ENCODE data around the gene C15orf61.

Gene C15orf61

GRCh38 chr15:67559576-67559975 lies 38.6 kb downstream of the C15orf61 start:
- H3K4me3 ChIP-seq (replicated peaks; ENCODE audit: low read depth, low read length) = no peak overlapping the region
- no peak for DNase-seq (ENCODE audit: extremely low read depth, insufficient read length)
- no peaks in the 10 kb centered on the region for H3K27me3 ChIP-seq (replicated peaks; ENCODE audit: control insufficient read depth, insufficient read depth, low read length)
- TF ChIP-seq, protein P1, sequence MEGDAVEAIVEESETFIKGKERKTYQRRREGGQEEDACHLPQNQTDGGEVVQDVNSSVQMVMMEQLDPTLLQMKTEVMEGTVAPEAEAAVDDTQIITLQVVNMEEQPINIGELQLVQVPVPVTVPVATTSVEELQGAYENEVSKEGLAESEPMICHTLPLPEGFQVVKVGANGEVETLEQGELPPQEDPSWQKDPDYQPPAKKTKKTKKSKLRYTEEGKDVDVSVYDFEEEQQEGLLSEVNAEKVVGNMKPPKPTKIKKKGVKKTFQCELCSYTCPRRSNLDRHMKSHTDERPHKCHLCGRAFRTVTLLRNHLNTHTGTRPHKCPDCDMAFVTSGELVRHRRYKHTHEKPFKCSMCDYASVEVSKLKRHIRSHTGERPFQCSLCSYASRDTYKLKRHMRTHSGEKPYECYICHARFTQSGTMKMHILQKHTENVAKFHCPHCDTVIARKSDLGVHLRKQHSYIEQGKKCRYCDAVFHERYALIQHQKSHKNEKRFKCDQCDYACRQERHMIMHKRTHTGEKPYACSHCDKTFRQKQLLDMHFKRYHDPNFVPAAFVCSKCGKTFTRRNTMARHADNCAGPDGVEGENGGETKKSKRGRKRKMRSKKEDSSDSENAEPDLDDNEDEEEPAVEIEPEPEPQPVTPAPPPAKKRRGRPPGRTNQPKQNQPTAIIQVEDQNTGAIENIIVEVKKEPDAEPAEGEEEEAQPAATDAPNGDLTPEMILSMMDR (IDR thresholded peaks at IDR 0.05; ENCODE audit: insufficient read depth, low read length, poor library complexity, severe bottlenecking) = no peak
- H3K36me3 ChIP-seq (ENCODE audit: control insufficient read depth, insufficient read depth, low read length) = peaks cover 5% of the 10 kb centered on the region

DNA sequence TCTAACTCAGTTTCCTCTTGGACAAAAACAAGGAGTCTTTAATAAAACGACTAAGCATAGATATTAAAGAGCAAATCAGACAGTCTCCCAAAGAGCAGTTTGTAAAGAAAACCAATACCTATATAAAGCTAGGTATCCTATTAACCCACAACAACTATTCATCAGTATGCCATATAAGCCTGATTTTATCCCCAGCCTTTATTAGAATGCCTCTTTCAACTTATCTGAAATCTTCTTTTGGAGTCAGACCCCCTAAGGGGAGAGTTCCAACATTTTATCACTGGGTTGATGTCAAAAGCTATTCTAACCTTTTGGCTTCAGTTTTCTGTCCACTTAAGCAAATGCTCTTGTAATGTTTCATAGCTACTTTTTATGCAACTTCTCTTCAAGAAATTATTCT lies 39.4 kb downstream of the C15orf61 start:
- no peaks in the 10 kb centered on the region for H3K27me3 ChIP-seq (replicated peaks; ENCODE audit: control insufficient read depth, insufficient read depth, low read length)
- TF ChIP-seq, protein P1 (IDR thresholded peaks at IDR 0.05; ENCODE audit: insufficient read depth, low read length, poor library complexity, severe bottlenecking) = no peak
- peaks cover 3% of the 10 kb centered on the region for H3K36me3 ChIP-seq (ENCODE audit: control insufficient read depth, insufficient read depth, low read length)
- H3K4me3 ChIP-seq (replicated peaks; ENCODE audit: low read depth, low read length) = no peak overlapping the region
- DNase-seq (ENCODE audit: extremely low read depth, insufficient read length) = no peak

- Histone ChIP-seq H3K27me3 (replicated peaks; ENCODE audit: control insufficient read depth, insufficient read depth, low read length) (no peaks in the 10 kb centered on the region), H3K36me3 (ENCODE audit: control insufficient read depth, insufficient read depth, low read length) (peaks cover 3% of the 10 kb centered on the region), H3K4me3 (replicated peaks; ENCODE audit: low read depth, low read length) (no peak overlapping the region)
- DNase-seq (ENCODE audit: extremely low read depth, insufficient read length) = no peak
- TF ChIP-seq, protein P1 (IDR thresholded peaks at IDR 0.05; ENCODE audit: insufficient read depth, low read length, poor library complexity, severe bottlenecking) = no peak
Measured at GRCh38 chr15:67563092-67563491, 42.2 kb downstream of the C15orf61 start.

- DNase-seq (ENCODE audit: extremely low read depth, insufficient read length) = peak; percentile 67
- Histone ChIP-seq H3K4me3 (replicated peaks; ENCODE audit: low read depth, low read length) (peak overlapping the region; percentile 11), H3K36me3 (ENCODE audit: control insufficient read depth, insufficient read depth, low read length) (no peaks in the 10 kb centered on the region), H3K27me3 (replicated peaks; ENCODE audit: control insufficient read depth, insufficient read depth, low read length) (no peaks in the 10 kb centered on the region)
- TF ChIP-seq, protein P1 (IDR thresholded peaks at IDR 0.05; ENCODE audit: insufficient read depth, low read length, poor library complexity, severe bottlenecking) = no peak
Measured at GRCh38 chr15:67564021-67564967, 43.4 kb downstream of the C15orf61 start.

- DNase-seq (ENCODE audit: extremely low read depth, insufficient read length) = no peak
- TF ChIP-seq, protein P1 (IDR thresholded peaks at IDR 0.05; ENCODE audit: insufficient read depth, low read length, poor library complexity, severe bottlenecking) = no peak
- H3K4me3 ChIP-seq (replicated peaks; ENCODE audit: low read depth, low read length) = no peak overlapping the region; the same call in 1 of the 2 replicates
Measured at GRCh38 chr15:67564968-67565345, 44.0 kb downstream of the C15orf61 start.

More at GRCh38 chr15:67564968-67565345, 44.0 kb downstream of the C15orf61 start:
- H3K27me3 ChIP-seq (replicated peaks; ENCODE audit: control insufficient read depth, insufficient read depth, low read length) = no peaks in the 10 kb centered on the region
- H3K36me3 ChIP-seq (ENCODE audit: control insufficient read depth, insufficient read depth, low read length) = no peaks in the 10 kb centered on the region

Data from GM06990 (cell line).